Measurements from ENCODE around the gene SPEM2.

SPEM2 gene

GRCh38 chr17:7475764-7476422 lies 50.5 kb downstream of the SPEM2 start:
- DNase-seq: peak; percentile 73 to 85 (median 84)

- DNase-seq: no peak
These were observed 51.1 kb downstream of the SPEM2 start for GRCh38 chr17:7476494-7476893.

DNA sequence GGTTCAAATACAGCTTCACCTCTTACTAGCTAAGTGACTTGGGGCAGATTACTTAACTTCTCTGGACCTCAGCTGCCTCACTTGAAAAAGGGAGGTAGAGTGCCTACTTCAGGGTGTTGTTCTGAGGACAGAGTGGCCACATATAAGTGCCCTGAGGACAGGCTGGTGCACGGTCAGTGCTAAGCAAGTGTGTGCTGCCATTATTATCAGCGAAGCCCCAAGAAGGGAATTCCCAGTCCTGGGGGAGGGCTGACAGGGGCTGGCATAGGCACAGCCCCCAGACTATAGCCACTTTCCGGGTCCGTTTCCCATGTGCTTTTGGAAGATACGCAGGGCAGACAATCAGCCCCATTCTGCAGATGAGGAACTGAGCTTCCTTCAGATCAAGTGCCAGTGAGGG lies 51.5 kb downstream of the SPEM2 start:
- peak in 2 of 4 experiments; percentile 25 to 27 for DNase-seq

Data from suppressor macrophage (primary cell).